ENCODE measurements around the gene ALOX5. TPM values are rescaled to one million over a fixed set of nuclear protein-coding genes. Genes with fewer than 3 reads are reported as not detected.

The ALOX5 gene
- total RNA-seq, 4 donors from 2014 or later: 40.6 to 153 (median 78.0) TPM

- no peak for DNase-seq (ENCODE audit: low spot score)
- TF ChIP-seq CTCF (IDR thresholded peaks at IDR 0.05): no peak
- ATAC-seq (ENCODE audit: low FRiP score): no peak
Observed at GRCh38 chr10:45377321-45377720, 3.3 kb downstream of the ALOX5 start.

DNA sequence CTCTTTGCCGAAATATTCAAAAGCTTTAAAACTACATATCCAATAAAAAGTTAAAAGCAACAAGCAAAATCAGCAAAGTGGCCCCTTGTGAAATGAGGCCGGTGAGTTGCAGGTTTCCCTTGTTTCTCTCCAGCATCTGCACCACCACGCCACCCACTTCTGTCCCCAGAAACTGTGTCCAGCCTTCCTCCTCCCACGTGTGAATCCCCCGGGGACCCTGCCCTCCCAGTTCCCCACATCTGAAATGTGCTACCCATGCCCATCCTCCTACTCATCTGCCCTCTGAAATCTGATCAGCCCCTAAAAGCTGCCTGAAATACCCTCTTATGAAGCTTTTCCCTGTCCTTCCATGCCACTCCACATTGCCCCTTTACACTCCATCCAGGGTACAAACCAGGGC lies 3.8 kb downstream of the ALOX5 start:
- no peak for ATAC-seq (ENCODE audit: low FRiP score)
- no peak for DNase-seq (ENCODE audit: low spot score)
- no peak for TF ChIP-seq CTCF (IDR thresholded peaks at IDR 0.05)

- ATAC-seq (ENCODE audit: low FRiP score): no peak
Observed at GRCh38 chr10:45378914-45379726, 5.1 kb downstream of the ALOX5 start.

GRCh38 chr10:45379891-45380540 lies 6.0 kb downstream of the ALOX5 start:
- ATAC-seq (ENCODE audit: low FRiP score): no peak
- no peak for DNase-seq (ENCODE audit: low spot score)
- no peak for TF ChIP-seq CTCF (IDR thresholded peaks at IDR 0.05)

More at GRCh38 chr10:45378914-45379726, 5.1 kb downstream of the ALOX5 start:
- no peak for TF ChIP-seq CTCF (IDR thresholded peaks at IDR 0.05)
- DNase-seq (ENCODE audit: low spot score): no peak

DNA sequence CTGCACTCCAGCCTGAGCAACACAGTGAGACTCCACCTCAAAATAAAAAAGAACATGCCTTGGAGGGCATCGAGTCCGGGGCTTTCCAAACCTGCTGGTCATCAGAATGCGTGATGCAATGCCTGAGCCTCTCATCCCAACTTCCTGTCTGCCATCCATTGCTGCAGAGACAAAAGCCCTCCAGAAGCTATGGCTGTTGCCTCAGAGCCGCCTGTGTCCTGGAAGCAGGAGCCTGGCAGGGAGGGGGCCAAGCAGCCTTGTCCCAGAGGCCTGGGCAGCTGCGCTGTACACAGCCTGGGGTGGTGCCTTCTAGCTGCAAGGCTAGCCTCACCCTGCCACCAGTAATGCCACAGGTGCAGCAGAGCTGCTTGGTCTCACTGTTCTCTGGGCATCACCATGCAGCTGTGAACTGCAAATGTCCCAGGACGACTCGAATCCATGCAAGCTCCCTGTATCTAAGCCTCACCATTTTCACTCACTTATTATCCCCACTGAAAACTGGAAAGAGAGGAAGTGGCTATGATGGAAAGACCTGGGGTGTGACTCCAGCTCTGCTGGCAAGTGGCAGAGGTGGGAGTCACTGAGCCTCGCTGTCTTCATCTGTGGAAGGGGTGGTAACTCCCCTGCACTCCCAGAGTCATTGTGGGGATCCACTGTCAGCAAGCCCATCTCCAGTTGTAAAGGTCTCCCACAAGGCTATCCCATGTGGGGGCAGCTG lies 7.0 kb downstream of the ALOX5 start:
- no peak for DNase-seq (ENCODE audit: low spot score)
- TF ChIP-seq CTCF (IDR thresholded peaks at IDR 0.05): no peak
- ATAC-seq (ENCODE audit: low FRiP score): no peak

DNA sequence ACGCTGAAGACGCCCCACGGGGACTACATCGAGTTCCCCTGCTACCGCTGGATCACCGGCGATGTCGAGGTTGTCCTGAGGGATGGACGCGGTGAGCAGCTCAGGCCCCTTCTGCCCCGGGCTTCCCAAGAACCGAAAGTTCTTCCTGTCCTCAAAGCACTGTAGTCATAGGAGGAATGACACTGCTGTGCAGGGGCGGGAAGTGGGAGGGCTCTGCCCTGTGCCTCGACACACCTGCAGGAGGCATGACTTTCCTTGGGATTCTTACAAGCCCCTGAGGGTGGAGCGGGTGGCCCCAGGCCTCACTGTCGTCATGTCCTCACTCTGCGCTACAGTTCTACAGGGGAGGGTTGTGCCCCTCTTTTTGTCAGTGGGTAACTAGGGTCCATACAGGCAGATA lies 8.6 kb downstream of the ALOX5 start:
- no peak for TF ChIP-seq CTCF (IDR thresholded peaks at IDR 0.05)
- no peak for DNase-seq (ENCODE audit: low spot score)
- no peak for ATAC-seq (ENCODE audit: low FRiP score)
